ENCODE measurements around the gene ZNF334. TPM values are rescaled to one million over a fixed set of nuclear protein-coding genes. Genes with fewer than 3 reads are reported as not detected.

Gene ZNF334
- 1.6 and 2.0 TPM in 2 replicates for total RNA-seq

DNA sequence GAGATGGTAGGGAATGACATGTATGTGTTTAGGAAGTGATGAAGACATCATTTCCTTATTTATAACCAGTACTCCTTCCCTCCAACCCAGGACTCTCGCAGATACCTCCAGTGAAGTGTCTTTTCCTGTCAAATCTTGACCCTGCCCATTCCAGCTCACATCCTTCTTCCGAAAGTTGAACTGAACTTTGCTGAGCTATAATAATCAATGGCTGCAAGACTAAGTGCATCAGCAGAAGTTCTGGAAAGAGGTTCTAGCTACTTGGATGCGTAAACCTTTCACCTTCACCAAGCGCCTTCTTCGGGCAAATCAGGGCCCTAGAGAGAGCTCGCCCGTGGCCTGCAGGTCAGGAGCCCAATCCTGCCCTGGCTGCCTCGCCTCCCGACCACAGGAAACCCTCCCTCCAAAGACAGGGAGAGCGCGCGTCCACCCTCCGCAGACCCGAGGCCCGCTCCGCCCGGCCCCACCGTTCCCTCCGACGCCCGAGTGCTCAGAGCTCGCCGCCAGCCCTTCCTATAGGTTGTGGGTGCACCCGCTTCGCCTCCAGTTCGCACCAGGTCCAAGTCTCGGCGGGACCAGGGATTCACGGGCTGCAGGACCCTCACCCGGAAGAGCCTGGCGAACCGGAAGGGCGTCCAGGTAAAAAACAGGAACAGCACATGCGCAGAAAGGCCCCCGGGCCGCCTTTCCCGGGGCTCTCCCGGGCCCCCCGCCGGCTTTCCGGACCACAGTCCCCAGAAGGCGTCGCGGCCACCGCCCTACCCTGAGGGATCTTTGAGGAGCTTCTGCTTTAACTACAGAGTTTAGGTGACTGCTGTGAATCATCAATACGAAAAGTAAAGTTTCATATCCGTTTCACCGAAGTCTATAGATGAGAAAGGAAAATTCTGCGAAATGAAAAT lies at the start of gene ZNF334:
Gene ZNF334, minus strand, starts transcription at position 617 of the 902 bp plus-strand sequence. CDS start 1,457 bp downstream, outside the sequence.
- DNase-seq: peak; percentile 78
- H3K9me3 Mint-ChIP-seq: peaks cover 21% of the 10 kb centered on the region
- H3K4me1 Mint-ChIP-seq: peaks cover 16% of the 10 kb centered on the region
- peak within 1 kb of the TSS; percentile 59 for H3K27ac Mint-ChIP-seq
- peaks cover 3% of the 10 kb centered on the region for H3K27me3 Mint-ChIP-seq
- intact Hi-C loops (cut with micrococcal nuclease): loop anchor here (5.0 kb wide), 1 partner anchor 34 kb away; no protein-coding TSS in a partner anchor
- peaks cover 8% of the 10 kb centered on the region for H3K36me3 Mint-ChIP-seq (ENCODE audit: low read depth)
- H3K4me3 Mint-ChIP-seq: peak within 1 kb of the TSS; percentile 86

DNA sequence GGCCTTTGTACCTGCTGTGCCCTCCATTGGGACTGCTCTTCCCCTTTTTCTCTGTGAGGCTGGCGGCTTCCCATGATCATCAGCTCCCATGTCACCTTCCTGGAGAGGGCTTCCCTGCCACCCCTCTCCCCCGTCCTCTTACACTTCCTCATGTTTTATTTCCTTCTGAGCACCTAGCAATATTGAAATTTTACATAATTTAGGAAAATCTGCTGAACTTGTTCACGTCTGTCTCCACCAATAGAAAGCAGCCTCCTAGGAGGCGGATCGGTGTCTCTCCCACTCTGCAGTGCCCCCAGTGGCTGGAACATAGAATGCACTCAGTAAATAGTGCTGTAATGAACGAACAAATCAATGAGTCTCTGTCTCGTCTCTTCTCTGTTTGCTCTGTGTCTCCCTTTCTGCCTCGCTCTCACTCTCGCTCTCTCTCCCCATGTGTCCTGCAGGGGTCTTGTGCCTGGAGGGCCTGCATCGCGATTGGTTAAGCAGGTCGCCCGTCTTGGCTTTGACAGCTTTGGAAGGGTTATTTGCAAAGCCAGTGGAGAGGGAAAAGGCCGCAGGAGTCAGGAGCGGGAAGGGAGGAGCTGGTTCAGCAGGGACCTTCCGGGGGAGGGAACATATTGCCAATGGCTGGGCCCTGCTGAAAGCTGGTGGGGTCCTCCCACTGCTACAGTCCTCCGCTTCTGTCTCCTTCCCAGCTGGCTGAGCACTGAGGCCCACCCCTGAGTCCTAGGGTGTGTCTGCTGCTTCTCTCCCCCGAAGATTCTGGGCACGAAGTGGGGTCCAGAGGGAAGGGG lies 49.2 kb upstream of the ZNF334 start:
- intact Hi-C loops (cut with micrococcal nuclease): loop anchor here (5.0 kb wide), 1 partner anchor 40 kb away; no protein-coding TSS in a partner anchor
- peaks cover 7% of the 10 kb centered on the region for H3K27me3 Mint-ChIP-seq
- no peak overlapping the region for H3K4me3 Mint-ChIP-seq
- peaks cover 32% of the 10 kb centered on the region for H3K4me1 Mint-ChIP-seq
- DNase-seq: peak; percentile 90
- H3K9me3 Mint-ChIP-seq: no peaks in the 10 kb centered on the region
- H3K36me3 Mint-ChIP-seq (ENCODE audit: low read depth): no peaks in the 10 kb centered on the region
- H3K27ac Mint-ChIP-seq: no peak overlapping the region

DNA sequence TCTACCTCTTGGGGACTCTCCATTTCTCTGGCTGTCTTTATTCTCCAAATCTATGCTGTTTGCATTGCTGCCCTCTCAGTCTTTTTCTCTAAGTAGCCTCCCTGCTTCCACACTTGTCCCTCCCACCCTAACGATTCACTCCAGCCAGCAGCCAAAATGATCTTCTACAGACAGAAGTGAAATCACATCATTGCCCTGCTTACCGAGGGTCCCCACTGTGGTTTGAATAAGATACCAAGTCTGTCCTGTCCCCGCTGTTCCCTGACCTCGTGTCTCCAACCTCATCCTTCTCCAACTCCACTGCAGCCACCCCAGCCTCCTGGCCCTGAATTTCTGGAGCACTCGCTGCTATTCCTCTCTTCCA lies 48.6 kb upstream of the ZNF334 start:
- Mint-ChIP-seq H3K36me3 (ENCODE audit: low read depth) (no peaks in the 10 kb centered on the region), H3K4me1 (peaks cover 35% of the 10 kb centered on the region), H3K9me3 (no peaks in the 10 kb centered on the region), H3K27ac (no peak overlapping the region), H3K4me3 (no peak overlapping the region), H3K27me3 (peaks cover 4% of the 10 kb centered on the region)
- no peak for DNase-seq
- intact Hi-C loops (cut with micrococcal nuclease): loop anchor here (5.0 kb wide), 1 partner anchor 40 kb away; no protein-coding TSS in a partner anchor

DNA sequence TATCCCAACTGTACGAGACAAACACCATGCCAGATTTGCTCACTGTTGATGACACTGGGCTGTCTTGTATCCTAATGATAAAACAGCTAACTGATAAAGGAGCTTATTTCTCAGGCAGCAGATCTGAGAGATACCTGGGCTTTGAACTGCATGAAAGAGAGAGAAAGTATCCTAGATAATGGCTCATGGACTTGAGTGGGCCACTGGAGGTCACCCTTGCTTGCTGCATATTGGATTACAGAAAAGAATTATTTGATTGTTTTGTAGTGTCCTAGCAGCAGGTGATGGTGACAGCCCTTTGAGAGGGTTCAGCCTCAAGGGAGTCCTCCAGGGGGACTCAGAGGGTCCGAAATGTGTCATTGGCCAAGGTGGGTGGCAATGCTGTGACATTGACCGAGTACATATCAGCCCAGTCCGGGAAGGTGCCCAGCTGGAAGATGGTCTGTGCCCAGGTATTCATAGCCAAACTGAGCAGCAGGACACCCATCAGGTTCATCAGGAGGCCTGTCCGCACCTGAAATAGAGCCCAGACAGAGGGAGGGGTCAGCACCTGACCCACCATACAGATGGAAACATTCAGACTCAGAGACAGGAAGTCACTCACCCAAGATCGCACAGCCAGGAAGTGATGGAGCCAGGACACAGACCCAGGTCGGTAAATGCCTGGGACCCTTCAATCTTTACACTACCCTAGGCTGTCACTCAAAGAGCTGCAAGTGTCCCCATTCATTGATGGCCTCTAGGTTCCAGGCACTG lies 46.5 kb upstream of the ZNF334 start:
- peak overlapping the region; percentile 29 for H3K27ac Mint-ChIP-seq
- H3K4me1 Mint-ChIP-seq: peaks cover 46% of the 10 kb centered on the region
- intact Hi-C loops (cut with micrococcal nuclease): loop anchor here (5.0 kb wide), 1 partner anchor 38 kb away; no protein-coding TSS in a partner anchor

DNA sequence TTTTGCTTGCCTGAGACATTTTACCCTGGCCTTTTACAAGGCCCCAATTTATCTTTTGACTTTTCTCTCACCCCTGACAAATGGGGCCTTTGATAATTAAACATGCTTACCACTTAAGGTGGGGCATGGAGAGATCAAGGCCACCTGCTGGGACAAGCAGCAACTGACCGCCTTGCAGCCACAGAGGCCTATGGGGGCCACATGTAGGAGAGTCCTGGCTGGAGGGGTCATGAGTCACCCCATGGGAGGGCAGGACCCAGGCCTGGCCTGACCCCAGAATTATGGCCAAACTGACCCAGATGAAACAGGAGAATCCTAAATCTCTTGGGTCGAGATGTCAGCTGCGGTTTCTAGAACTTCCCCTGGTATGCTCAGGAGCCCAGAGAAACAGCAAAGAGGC lies 45.6 kb upstream of the ZNF334 start:
- Mint-ChIP-seq H3K27ac (peak overlapping the region; percentile 84), H3K4me3 (no peak overlapping the region), H3K9me3 (no peaks in the 10 kb centered on the region), H3K36me3 (ENCODE audit: low read depth) (no peaks in the 10 kb centered on the region), H3K4me1 (peaks cover 51% of the 10 kb centered on the region), H3K27me3 (no peaks in the 10 kb centered on the region)
- intact Hi-C loops (cut with micrococcal nuclease): no loop called here
- DNase-seq: no peak

More for the DNA sequence above, 46.5 kb upstream of the ZNF334 start:
- H3K27me3 Mint-ChIP-seq: no peaks in the 10 kb centered on the region
- H3K36me3 Mint-ChIP-seq (ENCODE audit: low read depth): no peaks in the 10 kb centered on the region
- DNase-seq: no peak
- H3K9me3 Mint-ChIP-seq: no peaks in the 10 kb centered on the region
- H3K4me3 Mint-ChIP-seq: no peak overlapping the region

DNA sequence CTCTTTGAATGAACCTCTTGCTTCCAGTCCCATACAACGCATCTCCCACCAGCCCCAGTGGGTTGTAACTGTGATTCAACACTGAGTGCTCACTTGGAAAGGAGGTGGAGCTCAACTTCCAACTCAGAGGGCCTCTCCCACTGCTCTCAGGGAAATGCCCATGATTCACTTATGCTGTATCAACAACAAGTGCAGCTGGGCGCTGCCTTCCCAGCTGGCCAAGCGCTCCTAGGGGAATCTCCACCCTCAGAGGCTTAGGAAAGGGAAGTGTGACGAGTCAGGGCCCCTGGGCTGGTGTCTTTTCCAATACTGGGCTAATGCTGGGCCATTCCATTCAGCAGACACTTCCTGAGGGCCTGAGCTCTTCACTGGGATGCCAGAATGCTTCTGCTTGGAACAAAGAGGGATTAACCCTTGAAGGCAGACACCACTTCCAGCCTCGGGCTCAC lies 45.2 kb upstream of the ZNF334 start:
- DNase-seq: peak; percentile 63
- Mint-ChIP-seq H3K9me3 (no peaks in the 10 kb centered on the region), H3K36me3 (ENCODE audit: low read depth) (no peaks in the 10 kb centered on the region), H3K4me1 (peaks cover 53% of the 10 kb centered on the region), H3K27me3 (no peaks in the 10 kb centered on the region), H3K27ac (peak overlapping the region; percentile 84), H3K4me3 (peak overlapping the region; percentile 45)
- intact Hi-C loops (cut with micrococcal nuclease): loop anchor here (1.0 kb wide), 1 partner anchor 13 kb away; no protein-coding TSS in a partner anchor

DNA sequence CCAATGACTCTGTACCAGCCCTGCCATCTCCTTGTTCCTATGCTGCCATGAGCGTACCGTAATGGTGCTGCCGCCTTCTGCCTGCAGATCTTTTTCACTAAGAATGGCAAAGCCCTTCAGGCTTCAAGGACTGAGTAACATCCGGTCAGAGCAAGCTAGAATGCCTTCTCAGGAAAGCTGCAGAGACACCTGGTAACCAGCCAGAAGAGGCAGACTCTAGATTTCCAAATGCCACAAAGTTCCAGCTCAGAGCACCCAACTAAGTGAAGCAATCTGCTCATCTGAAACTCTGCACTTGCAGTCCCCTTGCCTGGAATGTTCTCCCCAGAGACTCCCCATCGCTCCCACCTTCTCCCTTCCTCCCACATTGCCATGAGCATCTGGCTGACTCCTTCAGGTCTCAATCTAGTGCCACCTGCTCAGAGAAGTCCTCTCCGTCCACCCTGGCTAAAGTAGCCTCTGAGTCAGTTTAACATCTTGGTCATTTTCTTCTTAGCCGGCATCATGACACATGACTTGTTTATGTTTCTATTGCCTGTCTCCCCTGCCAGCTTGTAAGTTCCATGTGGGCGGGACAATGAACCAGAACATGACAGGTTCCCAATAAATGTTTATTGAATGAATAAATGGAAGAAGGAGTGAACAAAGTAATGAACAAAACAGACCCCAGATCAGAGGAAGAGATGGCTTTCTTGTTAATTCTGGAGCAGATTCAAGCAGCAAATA lies 44.0 kb upstream of the ZNF334 start:
- peaks cover 64% of the 10 kb centered on the region for H3K4me1 Mint-ChIP-seq
- intact Hi-C loops (cut with micrococcal nuclease): no loop called here
- H3K27ac Mint-ChIP-seq: peak overlapping the region; percentile 72
- no peaks in the 10 kb centered on the region for H3K27me3 Mint-ChIP-seq
- H3K9me3 Mint-ChIP-seq: no peaks in the 10 kb centered on the region
- H3K36me3 Mint-ChIP-seq (ENCODE audit: low read depth): no peaks in the 10 kb centered on the region
- no peak overlapping the region for H3K4me3 Mint-ChIP-seq
- no peak for DNase-seq

DNA sequence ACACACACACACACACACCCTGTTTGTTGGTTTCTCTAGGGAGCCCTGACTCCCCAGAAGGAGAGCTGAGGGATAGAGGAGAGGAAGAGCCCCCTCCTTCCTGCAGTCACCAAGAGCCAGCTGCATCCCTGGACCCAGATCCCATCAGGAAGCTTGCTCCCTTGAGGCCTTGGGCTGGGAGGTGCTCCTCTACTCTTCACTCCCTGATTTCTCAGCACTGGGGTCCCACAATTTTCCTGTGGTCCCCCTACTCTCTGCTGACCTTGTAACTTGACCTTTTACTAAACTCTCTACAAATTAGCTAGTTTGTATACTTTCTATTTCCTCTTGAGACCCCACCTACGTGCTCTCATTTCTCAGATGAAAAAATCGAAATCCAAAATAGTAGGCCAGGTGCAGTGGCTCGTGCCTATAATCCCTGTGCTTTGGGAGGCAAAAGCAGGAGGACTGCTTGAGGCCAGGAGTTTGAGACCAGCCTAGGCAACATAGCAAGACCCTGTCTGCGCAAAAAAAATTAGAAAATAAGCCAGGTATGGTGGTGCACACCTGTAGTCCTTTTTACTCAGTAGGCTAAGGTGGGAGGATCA lies 42.1 kb upstream of the ZNF334 start:
- intact Hi-C loops (cut with micrococcal nuclease): no loop called here
- DNase-seq: no peak
- Mint-ChIP-seq H3K27me3 (no peaks in the 10 kb centered on the region), H3K36me3 (ENCODE audit: low read depth) (no peaks in the 10 kb centered on the region), H3K27ac (no peak overlapping the region), H3K9me3 (no peaks in the 10 kb centered on the region), H3K4me1 (peaks cover 73% of the 10 kb centered on the region), H3K4me3 (no peak overlapping the region)

DNA sequence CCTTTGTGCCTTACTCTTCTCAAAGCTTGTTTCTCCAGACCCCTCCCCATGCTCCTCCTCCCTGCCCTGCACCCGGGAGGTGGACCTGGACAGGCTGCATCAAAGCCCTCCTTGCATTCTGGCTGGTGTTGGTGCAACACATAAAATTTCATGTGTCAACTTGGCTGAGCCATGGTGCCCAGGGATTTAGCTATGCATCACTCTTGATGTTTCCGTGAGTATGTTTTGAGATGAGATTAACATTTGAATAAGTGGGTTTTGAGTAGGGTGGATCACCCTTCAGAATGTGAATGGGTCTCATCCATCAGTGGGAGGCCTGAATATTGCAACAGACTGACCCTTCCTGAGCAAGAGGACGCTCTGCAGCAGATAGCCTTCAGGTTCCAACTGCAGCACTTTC lies 41.5 kb upstream of the ZNF334 start:
- Mint-ChIP-seq H3K4me3 (no peak overlapping the region), H3K27ac (no peak overlapping the region), H3K36me3 (ENCODE audit: low read depth) (no peaks in the 10 kb centered on the region), H3K27me3 (no peaks in the 10 kb centered on the region), H3K9me3 (no peaks in the 10 kb centered on the region), H3K4me1 (peaks cover 71% of the 10 kb centered on the region)
- intact Hi-C loops (cut with micrococcal nuclease): no loop called here
- DNase-seq: no peak

DNA sequence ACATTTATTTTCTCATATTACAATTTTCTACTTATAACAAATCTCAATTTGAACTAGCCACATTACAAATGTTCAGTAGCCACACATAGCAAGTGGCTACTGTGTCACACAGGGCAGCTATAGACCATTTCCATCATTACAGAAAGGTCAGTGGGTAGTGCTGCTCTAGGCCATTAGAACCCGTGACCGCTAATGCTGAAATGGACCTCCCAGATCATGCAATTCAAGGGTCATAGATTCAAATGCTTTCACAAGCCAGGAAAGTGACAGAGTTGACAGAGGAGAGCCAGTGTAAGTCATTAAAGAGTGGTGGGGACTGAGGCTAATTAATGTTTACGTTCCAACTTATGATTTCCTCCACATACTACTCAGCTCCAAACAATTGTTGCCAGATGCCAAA lies 40.6 kb upstream of the ZNF334 start:
- no peak for DNase-seq
- H3K4me1 Mint-ChIP-seq: peaks cover 66% of the 10 kb centered on the region
- no peak overlapping the region for H3K27ac Mint-ChIP-seq
- H3K9me3 Mint-ChIP-seq: no peaks in the 10 kb centered on the region
- H3K4me3 Mint-ChIP-seq: no peak overlapping the region
- H3K27me3 Mint-ChIP-seq: no peaks in the 10 kb centered on the region
- intact Hi-C loops (cut with micrococcal nuclease): loop anchor here (1.0 to 2.0 kb wide), 2 partner anchors 9 to 135 kb away; partner anchors contain the start of gene TP53RK
- no peaks in the 10 kb centered on the region for H3K36me3 Mint-ChIP-seq (ENCODE audit: low read depth)

DNA sequence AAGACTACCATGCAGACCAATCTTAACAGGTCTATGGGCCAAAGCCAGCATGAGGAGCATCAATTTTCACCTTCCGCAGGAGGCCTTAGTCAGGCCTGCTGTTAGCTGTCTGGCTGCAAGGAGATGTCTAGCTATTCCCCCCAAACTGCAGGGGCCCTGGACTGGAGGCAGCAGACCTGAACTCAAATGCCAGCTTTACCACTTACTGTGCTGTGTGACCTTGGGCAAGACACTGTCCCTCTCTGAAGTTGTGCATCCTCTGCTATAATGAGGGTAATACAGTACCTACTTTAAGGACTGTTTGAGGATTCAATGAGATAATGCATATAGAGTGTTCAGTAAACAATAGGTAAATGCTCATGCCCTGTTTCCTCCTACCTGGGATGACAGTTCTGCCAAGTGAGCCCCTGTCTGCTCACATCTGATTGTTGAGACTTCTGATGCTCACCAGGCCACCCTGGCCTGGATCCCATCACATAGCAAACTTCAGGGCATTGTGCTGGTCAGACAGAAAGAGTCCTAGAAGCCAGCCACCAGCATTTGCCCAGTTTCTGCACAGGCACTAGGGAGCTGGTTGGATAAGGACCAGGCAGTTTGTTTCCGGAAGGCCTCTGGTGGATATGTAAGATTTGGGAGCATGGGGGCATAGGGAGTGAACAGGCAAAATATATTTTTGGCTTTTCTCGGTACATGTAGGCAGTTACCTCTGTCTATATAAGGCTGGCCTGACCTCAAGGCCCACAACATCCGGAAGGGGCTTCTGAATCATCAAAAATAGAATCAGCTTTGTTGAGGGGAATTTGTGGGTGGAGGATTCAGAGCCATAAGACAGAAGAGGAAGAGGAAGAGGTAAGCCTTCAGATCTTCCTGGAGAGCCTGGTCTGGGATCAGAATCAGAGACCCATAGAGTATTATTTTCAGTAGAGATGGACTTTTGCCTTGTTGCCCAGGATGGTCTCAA lies 39.4 kb upstream of the ZNF334 start:
- peaks cover 57% of the 10 kb centered on the region for H3K4me1 Mint-ChIP-seq
- DNase-seq: peak; percentile 88
- peak overlapping the region; percentile 94 for H3K27ac Mint-ChIP-seq
- H3K9me3 Mint-ChIP-seq: no peaks in the 10 kb centered on the region
- no peaks in the 10 kb centered on the region for H3K36me3 Mint-ChIP-seq (ENCODE audit: low read depth)
- peak overlapping the region; percentile 79 for H3K4me3 Mint-ChIP-seq
- no peaks in the 10 kb centered on the region for H3K27me3 Mint-ChIP-seq
- intact Hi-C loops (cut with micrococcal nuclease): loop anchor here (1.0 to 2.0 kb wide), 2 partner anchors 7 to 136 kb away; partner anchors contain the start of gene TP53RK

Data from activated CD4-positive, alpha-beta T cell treated with anti-CD3 and anti-CD28 coated beads, Interleukin-2, amount 10 ng/mL, durations not matched to agents 24 days and 14 days (primary cell).